Gastrocnemius medialis (tissue), 4 donors: ENCODE measurements around the gene PLD4.

Experiments used
- POLR2A ChIP-seq, 2 donors: fragments of 450-650 bp; IDR thresholded peaks; one replicate each; pipeline ENCODE4 v1.6.1; 2017; ENCODE audit warnings: antibody characterized with exemption in 2 of 2, mild to moderate bottlenecking in 2 of 2, moderate library complexity in 2 of 2
- TF ChIP-seq, protein P1 (sequence below), 5 experiments: fragments of 450-650 bp in 3 of 5; fragments of 200-600 bp in 2 of 5; sonication (generic) in 2 of 5; IDR thresholded peaks in 4 of 5; conservative IDR thresholded peaks in 1 of 5; 1 replicate in 4 of 5; 2 replicates in 1 of 5; pipeline ENCODE4 v1.5.1; 2016 to 2019; ENCODE audit warnings: antibody characterized with exemption in 5 of 5, mild to moderate bottlenecking in 3 of 5, moderate library complexity in 3 of 5

DNA sequence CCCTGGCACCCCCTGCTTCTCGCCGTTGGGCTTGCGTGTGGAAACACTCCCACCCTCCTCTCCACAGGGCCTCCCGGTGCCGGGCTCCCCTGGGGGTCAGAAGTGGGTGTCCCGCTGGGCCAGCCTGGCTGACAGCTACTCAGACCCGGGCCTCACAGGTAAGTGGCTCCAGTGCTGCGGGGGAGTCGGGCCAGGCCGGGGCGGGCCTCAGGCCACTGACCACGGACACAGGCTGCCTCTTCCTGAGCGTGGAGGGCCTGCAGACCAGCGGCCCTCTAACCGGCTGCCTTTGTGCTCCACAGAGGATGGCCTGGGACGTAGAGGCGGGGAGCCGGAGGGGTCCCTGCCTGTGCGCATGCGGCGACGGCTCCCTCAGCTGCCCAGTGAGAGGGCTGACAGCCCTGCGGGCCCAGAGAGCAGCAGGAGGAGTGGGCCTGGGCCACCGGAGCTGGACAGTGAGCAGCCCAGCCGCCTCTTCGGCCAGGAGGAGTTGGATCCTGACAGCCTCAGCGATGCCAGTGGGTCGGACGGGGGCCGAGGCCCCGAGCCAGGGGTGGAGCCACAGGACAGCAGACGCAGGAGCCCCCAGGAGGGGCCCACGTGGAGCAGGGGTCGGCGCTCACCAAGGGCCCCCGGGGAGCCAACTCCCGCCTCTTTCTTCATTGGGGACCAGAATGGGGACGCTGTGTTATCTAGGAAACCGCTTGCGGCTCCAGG is 38.5 kb upstream of the PLD4 start:
- TF ChIP-seq, protein P1, sequence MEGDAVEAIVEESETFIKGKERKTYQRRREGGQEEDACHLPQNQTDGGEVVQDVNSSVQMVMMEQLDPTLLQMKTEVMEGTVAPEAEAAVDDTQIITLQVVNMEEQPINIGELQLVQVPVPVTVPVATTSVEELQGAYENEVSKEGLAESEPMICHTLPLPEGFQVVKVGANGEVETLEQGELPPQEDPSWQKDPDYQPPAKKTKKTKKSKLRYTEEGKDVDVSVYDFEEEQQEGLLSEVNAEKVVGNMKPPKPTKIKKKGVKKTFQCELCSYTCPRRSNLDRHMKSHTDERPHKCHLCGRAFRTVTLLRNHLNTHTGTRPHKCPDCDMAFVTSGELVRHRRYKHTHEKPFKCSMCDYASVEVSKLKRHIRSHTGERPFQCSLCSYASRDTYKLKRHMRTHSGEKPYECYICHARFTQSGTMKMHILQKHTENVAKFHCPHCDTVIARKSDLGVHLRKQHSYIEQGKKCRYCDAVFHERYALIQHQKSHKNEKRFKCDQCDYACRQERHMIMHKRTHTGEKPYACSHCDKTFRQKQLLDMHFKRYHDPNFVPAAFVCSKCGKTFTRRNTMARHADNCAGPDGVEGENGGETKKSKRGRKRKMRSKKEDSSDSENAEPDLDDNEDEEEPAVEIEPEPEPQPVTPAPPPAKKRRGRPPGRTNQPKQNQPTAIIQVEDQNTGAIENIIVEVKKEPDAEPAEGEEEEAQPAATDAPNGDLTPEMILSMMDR (IDR thresholded peaks at IDR 0.05 in 4 of 5, conservative IDR thresholded peaks at IDR 0.05 in 1 of 5) = no peak
- no peak for TF ChIP-seq POLR2A (IDR thresholded peaks at IDR 0.05)
